GM12878 (cell line): ENCODE measurements around the gene CNTN4. TPM values are rescaled to one million over a fixed set of nuclear protein-coding genes. Genes with fewer than 3 reads are reported as not detected.

Experiments
- ATAC-seq: fragments of 200-7000 bp; cut with Tn5 transposase; 3 replicates; pipeline ENCODE4 v1.9.1; 2020; ENCODE audit warnings: mild to moderate bottlenecking, moderate library complexity
- BruUV-seq: library from RNA; stranded (reverse); fragments of 400-500 nt; replicated peaks from 2 replicates; lab custom pipeline; 2021; lab: Mats Ljungman, UMichigan
- CTCF ChIA-PET: fragments of 300-600 bp; sonication (Branson Sonifier 250); formaldehyde crosslinking; extraction: SDS; loops from one replicate; lab custom pipeline; 2021; ENCODE audit warnings: inconsistent platforms; lab: Yijun Ruan, JAX
- POLR2A ChIA-PET: fragments of 350-600 bp; formaldehyde crosslinking; extraction: SDS; loops from one replicate; lab custom pipeline; 2021; ENCODE audit warnings: inconsistent platforms; lab: Charles Lee
- RAD21 ChIA-PET: fragments of 300-600 bp; sonication (Branson Sonifier 250); formaldehyde crosslinking; loops from one replicate; lab custom pipeline; 2023; ENCODE audit warnings: antibody characterized with exemption; ENCODE audit not compliant: unreplicated experiment; lab: Charles Lee
- SMC1A ChIA-PET: fragments of 300-600 bp; sonication (Branson Sonifier 250); formaldehyde crosslinking; loops from one replicate; lab custom pipeline; 2023; ENCODE audit not compliant: unreplicated experiment, uncharacterized antibody; lab: Charles Lee
- DNase-seq: peaks from one replicate; pipeline ENCODE4 v3.0.0-alpha.2; 2011; ENCODE audit warnings: low read depth, low spot score
- FAIRE-seq: peaks from 3 replicates; lab custom pipeline; 2011; peaks lifted over from hg19 to GRCh38; lab: Jason Lieb, UNC
- H2AFZ ChIP-seq: 2 replicates; pipeline ENCODE4 v1.6.0; 2011; ENCODE audit warnings: low read depth, low read length, control low read depth; ENCODE audit not compliant: control insufficient read depth
- H3K27ac ChIP-seq: 2 replicates; pipeline ENCODE4 v1.5.1; 2011; ENCODE audit warnings: control low read depth; ENCODE audit not compliant: control insufficient read depth, insufficient read depth
- H3K27me3 ChIP-seq, 2 experiments: replicated peaks in 1 of 2; 2 replicates each; pipeline versions ENCODE4 v1.6.0 to v1.6.1; 2011; ENCODE audit warnings: low read length in 1 of 2; ENCODE audit not compliant: control insufficient read depth in 2 of 2, insufficient read depth in 2 of 2
- H3K36me3 ChIP-seq, 2 experiments: 2 replicates each; pipeline ENCODE4 v1.5.1; 2011; ENCODE audit warnings: low read length in 1 of 2; ENCODE audit not compliant: control insufficient read depth in 2 of 2, insufficient read depth in 2 of 2
- H3K4me1 ChIP-seq: 2 replicates; pipeline ENCODE4 v1.6.1; 2011; ENCODE audit warnings: mild to moderate bottlenecking, low read length, moderate library complexity, mixed read lengths; ENCODE audit not compliant: control insufficient read depth, insufficient read depth
- H3K4me2 ChIP-seq: 2 replicates; pipeline ENCODE4 v1.6.0; 2011; ENCODE audit warnings: control low read depth; ENCODE audit not compliant: control insufficient read depth, insufficient read depth
- H3K4me3 ChIP-seq: fragments of 200-600 bp; sonication (generic); 2 replicates; pipeline ENCODE4 v1.5.1; 2016
- H3K79me2 ChIP-seq: 2 replicates; pipeline ENCODE4 v1.6.0; 2011; ENCODE audit warnings: low read length; ENCODE audit not compliant: control insufficient read depth, insufficient read depth
- H3K9ac ChIP-seq: 2 replicates; pipeline ENCODE4 v1.8.0; 2011; ENCODE audit warnings: low read length, control low read depth, mixed read lengths; ENCODE audit not compliant: control insufficient read depth, insufficient read depth
- H3K9me3 ChIP-seq: replicated peaks from 3 replicates; pipeline ENCODE4 v1.5.1; 2011; ENCODE audit warnings: mild to moderate bottlenecking, low read length; ENCODE audit not compliant: control insufficient read depth, insufficient read depth
- H4K20me1 ChIP-seq: 2 replicates; pipeline ENCODE4 v1.6.0; 2011; ENCODE audit not compliant: control insufficient read depth, insufficient read depth
- BACH1 ChIP-seq: fragments of 450-650 bp; IDR thresholded peaks from 2 replicates; pipeline ENCODE4 v1.6.1; 2017; ENCODE audit warnings: mild to moderate bottlenecking, borderline replicate concordance
- BCL3 ChIP-seq: IDR thresholded peaks from 2 replicates; pipeline ENCODE4 v1.6.1; 2011; ENCODE audit warnings: borderline replicate concordance, low read depth, mild to moderate bottlenecking, moderate library complexity, low read length; ENCODE audit not compliant: insufficient read depth, poor library complexity, severe bottlenecking
- CBX5 ChIP-seq: sonication (generic); IDR thresholded peaks from 2 replicates; pipeline ENCODE4 v1.6.1; 2016; ENCODE audit warnings: low read depth, moderate library complexity, mild to moderate bottlenecking, inconsistent platforms
- EGR1 ChIP-seq, 2 experiments: IDR thresholded peaks; 1 replicate in 1 of 2; 2 replicates in 1 of 2; pipeline ENCODE4 v1.6.1; 2011 to 2012; ENCODE audit warnings: low read depth in 2 of 2, low read length in 2 of 2, borderline replicate concordance in 1 of 2, mild to moderate bottlenecking in 1 of 2, moderate library complexity in 1 of 2
- HDAC2 ChIP-seq: fragments of 200-600 bp; sonication (generic); IDR thresholded peaks from 2 replicates; pipeline ENCODE4 v1.6.1; 2017
- HDGF ChIP-seq: fragments of 450-650 bp; IDR thresholded peaks from 2 replicates; pipeline ENCODE4 v1.6.1; 2016; ENCODE audit warnings: antibody characterized with exemption
- JUNB ChIP-seq: IDR thresholded peaks from 2 replicates; pipeline ENCODE4 v1.6.1; 2016; ENCODE audit warnings: antibody characterized with exemption, mild to moderate bottlenecking
- KAT2A ChIP-seq: conservative IDR thresholded peaks from 2 replicates; pipeline ENCODE4 v1.6.1; 2011; ENCODE audit warnings: low read depth, low read length; ENCODE audit not compliant: control insufficient read depth
- POLR2AphosphoS5 ChIP-seq: IDR thresholded peaks from 2 replicates; pipeline ENCODE4 v1.6.1; 2011; ENCODE audit warnings: mild to moderate bottlenecking, low read length, inconsistent platforms
- RCOR1 ChIP-seq: conservative IDR thresholded peaks from 2 replicates; pipeline ENCODE4 v1.6.1; 2012; ENCODE audit warnings: low read depth, low read length, improper control_type of control experiment
- SIN3A ChIP-seq: IDR thresholded peaks from 2 replicates; pipeline ENCODE4 v1.6.1; 2012; ENCODE audit warnings: low read depth, low read length, improper control_type of control experiment
- TCF3 ChIP-seq: IDR thresholded peaks from 2 replicates; pipeline ENCODE4 v1.6.1; 2012; ENCODE audit warnings: low read depth, mild to moderate bottlenecking, low read length, borderline replicate concordance; ENCODE audit not compliant: insufficient read depth
- USF2 ChIP-seq: IDR thresholded peaks from 2 replicates; pipeline ENCODE4 v1.6.1; 2011; ENCODE audit warnings: low read depth, low read length, improper control_type of control experiment, borderline replicate concordance
- ZSCAN29 ChIP-seq: fragments of 450-650 bp; IDR thresholded peaks from 2 replicates; pipeline ENCODE4 v1.6.1; 2017; ENCODE audit warnings: mild to moderate bottlenecking, moderate library complexity
- whole genome bisulfite sequencing: methylation state at CpG from one replicate; pipeline ENCODE4 v1.1.6; 2016; ENCODE audit warnings: low lambda C conversion rate; ENCODE audit not compliant: insufficient replicate concordance, insufficient coverage; ENCODE audit errors: missing lambda C conversion rate; 5-methylcytosine and 5-hydroxymethylcytosine counted together
- in situ Hi-C: fragments of 300-500 bp; cut with MboI; formaldehyde crosslinking; loops from 9 replicates; pipeline ENCODE4 v1.14.3; 2018; ENCODE audit warnings: mixed read lengths
- intact Hi-C: fragments of 100-400 bp; cut with micrococcal nuclease; formaldehyde crosslinking; loops from one replicate; pipeline ENCODE4 v1.14.2; 2022; ENCODE audit not compliant: unreplicated experiment
- polyA plus RNA-seq, 11 experiments: library from polyadenylated mRNA; depleted of rRNA in 4 of 11; unstranded in 6 of 11; stranded (reverse) in 5 of 11; fragments of >200 nt; fragmentation: Nextera tagmentation in 4 of 11; fragmentation: Illumina TruSeq in 1 of 11; extraction: Ambion mirVana in 4 of 11; extraction: Trizol in 1 of 11; gene quantifications; 1 replicate in 1 of 11; 2 replicates in 10 of 11; pipeline versions ENCODE4 v1.2.1 to v1.2.3, GENCODE V29; 2011 to 2016; ENCODE audit warnings: inconsistent platforms in 2 of 11, missing spikeins in 2 of 11, low read depth in 1 of 11
- total RNA-seq, 4 experiments: library from RNA; depleted of rRNA in 3 of 4; stranded (reverse); fragments of >200 nt in 3 of 4; fragmentation: Illumina TruSeq in 1 of 4; extraction: Trizol in 1 of 4; gene quantifications; 2 replicates each; pipeline versions ENCODE4 v1.2.1 to v1.2.3, GENCODE V29; 2013 to 2021

The CNTN4 gene
- total and polyA plus RNA-seq, 10 of the 15 experiments (the other 5 are each of a cell fraction or from before 2014, with no cell fraction given), result 0.05 to 0.43 (median 0.15) TPM; not detected in 1

- no peaks in the 10 kb centered on the region for H3K9me3 ChIP-seq
- CTCF ChIA-PET, result no interaction called here
- no peaks in the 10 kb centered on the region for H4K20me1 ChIP-seq
- FAIRE-seq (no peak), ATAC-seq (no peak), DNase-seq (no peak)
- H3K4me1 ChIP-seq, result no peaks in the 10 kb centered on the region
- H2AFZ ChIP-seq, result no peak overlapping the region
- no peak overlapping the region for H3K4me3 ChIP-seq
- RAD21 ChIA-PET, result no interaction called here
- 33% methylated on average over 4 of the region's 4 CpGs for WGBS
- no peaks in the 10 kb centered on the region for H3K36me3 ChIP-seq
- H3K27ac ChIP-seq, result no peak overlapping the region
- SMC1A ChIA-PET, result no interaction called here
- H3K79me2 ChIP-seq, result no peaks in the 10 kb centered on the region
- in situ Hi-C loops (no loop called here), intact Hi-C loops (no loop called here)
- no peak overlapping the region for H3K9ac ChIP-seq
- POLR2A ChIA-PET, result no interaction called here
- H3K27me3 ChIP-seq, result peaks cover 2 to 3% of the 10 kb centered on the region in 2 experiments
- H3K4me2 ChIP-seq, result no peak overlapping the region
- BruUV-seq, result no TSS peak
- no peak for TF ChIP-seq HDGF
- TF ChIP-seq TCF3, result no peak
- TF ChIP-seq JUNB, result no peak
- TF ChIP-seq KAT2A, result no peak
- no peak for TF ChIP-seq HDAC2
- no peak for TF ChIP-seq BCL3
- no peak for TF ChIP-seq BACH1
Measured at GRCh38 chr3:2092758-2093157, 5.9 kb upstream of the CNTN4 start.

- no peak for ATAC-seq
- H3K4me2 ChIP-seq, result no peak overlapping the region
- no peak for DNase-seq
- no peaks in the 10 kb centered on the region for H4K20me1 ChIP-seq
- POLR2A ChIA-PET, result no interaction called here
- in situ Hi-C loops (no loop called here), intact Hi-C loops (no loop called here)
- SMC1A ChIA-PET, result no interaction called here
- CTCF ChIA-PET, result interaction anchor here (0.7 kb wide), 1 partner anchor 1404 kb away, joined by 3 read pairs; no protein-coding TSS in a partner anchor
- H3K27ac ChIP-seq, result no peak overlapping the region
- no peak overlapping the region for H3K4me3 ChIP-seq
- RAD21 ChIA-PET, result no interaction called here
- H3K27me3 ChIP-seq, result peaks cover 2 to 6% of the 10 kb centered on the region in 2 experiments
- FAIRE-seq, result no peak
- H2AFZ ChIP-seq, result no peak overlapping the region
- H3K79me2 ChIP-seq, result no peaks in the 10 kb centered on the region
- no peaks in the 10 kb centered on the region for H3K9me3 ChIP-seq
- H3K4me1 ChIP-seq, result no peaks in the 10 kb centered on the region
- no TSS peak for BruUV-seq
- 0% methylated on average over 3 of the region's 3 CpGs for WGBS
- no peaks in the 10 kb centered on the region for H3K36me3 ChIP-seq
- no peak overlapping the region for H3K9ac ChIP-seq
- TF ChIP-seq CBX5 (no peak), USF2 (no peak), POLR2AphosphoS5 (no peak), EGR1 (IDR thresholded peaks at IDR 0.05; ENCODE audit: borderline replicate concordance in 1 of 2, low read depth in 2 of 2, low read length in 2 of 2) (no peak), ZSCAN29 (no peak), SIN3A (no peak), HDAC2 (no peak), RCOR1 (no peak)
Measured at GRCh38 chr3:2094941-2095340, 3.7 kb upstream of the CNTN4 start.
